HepG2 (cell line): ENCODE results near the gene FIBP. TPM values are rescaled to one million over a fixed set of nuclear protein-coding genes. Genes with fewer than 3 reads are reported as not detected.

Experiments used
- ATAC-seq: fragments of 200-7000 bp; cut with Tn5 transposase; 3 replicates; pipeline ENCODE4 v1.9.1; 2020; ENCODE audit warnings: mild to moderate bottlenecking, moderate library complexity
- BruUV-seq: library from RNA; stranded (reverse); fragments of 400-500 nt; replicated peaks from 2 replicates; lab custom pipeline; 2021; lab: Mats Ljungman, UMichigan
- CTCF ChIA-PET: fragments of 300-600 bp; formaldehyde crosslinking; extraction: SDS; loops from one replicate; lab custom pipeline; 2021; ENCODE audit warnings: low total read pairs, inconsistent platforms, low intra/inter-chr PET ratio; lab: Yijun Ruan, JAX
- POLR2A ChIA-PET: fragments of 350-600 bp; sonication (Branson Sonifier 250); formaldehyde crosslinking; loops from one replicate; lab custom pipeline; 2020; ENCODE audit warnings: antibody characterized with exemption, inconsistent platforms; lab: Yijun Ruan, JAX
- DNase-seq: peaks from one replicate; pipeline ENCODE4 v3.0.0-alpha.2; 2015; ENCODE audit warnings: low spot score
- FAIRE-seq: peaks from 3 replicates; lab custom pipeline; 2011; peaks lifted over from hg19 to GRCh38; lab: Jason Lieb, UNC
- H2AFZ ChIP-seq: one replicate; pipeline ENCODE4 v1.6.1; 2011; ENCODE audit warnings: low read length, inconsistent platforms
- H3K27ac ChIP-seq: fragments of 300-600 bp; 3 replicates; pipeline ENCODE4 v1.8.0; 2011; ENCODE audit warnings: mixed run types, mild to moderate bottlenecking, mixed read lengths, low read length, inconsistent platforms; ENCODE audit not compliant: insufficient read depth; ENCODE audit errors: extremely low read length
- H3K27me3 ChIP-seq, 2 experiments: fragments of 200-600 bp in 1 of 2; 2 replicates in 1 of 2; 3 replicates in 1 of 2; pipeline versions ENCODE4 v1.6.0 to v1.8.0; 2011; ENCODE audit warnings: low read length in 2 of 2, mild to moderate bottlenecking in 2 of 2, moderate library complexity in 2 of 2, inconsistent platforms in 1 of 2; ENCODE audit not compliant: insufficient read depth in 2 of 2, control insufficient read depth in 1 of 2
- H3K36me3 ChIP-seq, 2 experiments: fragments of 200-600 bp in 1 of 2; replicated peaks in 1 of 2; 2 replicates in 1 of 2; 3 replicates in 1 of 2; pipeline versions ENCODE4 v1.5.1 to v1.8.0; 2011; ENCODE audit warnings: low read length in 2 of 2, inconsistent platforms in 1 of 2; ENCODE audit not compliant: insufficient read depth in 2 of 2, control insufficient read depth in 1 of 2
- H3K4me1 ChIP-seq: 2 replicates; pipeline ENCODE4 v1.5.1; 2012; ENCODE audit warnings: low read length, inconsistent platforms; ENCODE audit not compliant: insufficient read depth
- H3K4me2 ChIP-seq: 2 replicates; pipeline ENCODE4 v1.6.0; 2011; ENCODE audit warnings: low read depth, low read length, inconsistent platforms
- H3K4me3 ChIP-seq, 3 experiments: fragments of 200-600 bp in 1 of 3; sonication (generic), shearing (Covaris generic) in 1 of 3; replicated peaks in 1 of 3; 2 replicates each; pipeline ENCODE4 v1.5.1; 2011 to 2016; ENCODE audit warnings: low read length in 3 of 3, inconsistent platforms in 2 of 3, low read depth in 2 of 3, mild to moderate bottlenecking in 2 of 3, control low read depth in 1 of 3, mixed read lengths in 1 of 3; ENCODE audit not compliant: insufficient read depth in 1 of 3
- H3K79me2 ChIP-seq: one replicate; pipeline ENCODE4 v1.6.1; 2011; ENCODE audit warnings: low read length, inconsistent platforms; ENCODE audit not compliant: insufficient read depth
- H3K9ac ChIP-seq: 2 replicates; pipeline ENCODE4 v1.6.0; 2011; ENCODE audit warnings: mild to moderate bottlenecking, low read depth, low read length, inconsistent platforms; ENCODE audit not compliant: insufficient read depth
- H3K9me3 ChIP-seq: 2 replicates; pipeline ENCODE4 v1.5.1; 2012; ENCODE audit warnings: mild to moderate bottlenecking, low read length
- H4K20me1 ChIP-seq: 2 replicates; pipeline ENCODE4 v1.6.0; 2011; ENCODE audit warnings: inconsistent platforms, mild to moderate bottlenecking, low read length, moderate library complexity; ENCODE audit not compliant: insufficient read depth
- ARID3A ChIP-seq: IDR thresholded peaks from 2 replicates; pipeline ENCODE4 v1.6.1; 2012; ENCODE audit warnings: low read depth, low read length, improper control_type of control experiment
- ARNTL ChIP-seq: sonication (generic); formaldehyde crosslinking; IDR thresholded peaks from 2 replicates; pipeline ENCODE4 v1.4.0; 2020; ENCODE audit warnings: mild to moderate bottlenecking, missing genetic modification reagents
- FOXM1 ChIP-seq: sonication (generic); formaldehyde crosslinking; IDR thresholded peaks from 2 replicates; pipeline ENCODE4 v1.5.0; 2020; ENCODE audit warnings: missing genetic modification reagents
- FOXP1 ChIP-seq, 2 experiments: fragments of 450-650 bp in 1 of 2; IDR thresholded peaks; 2 replicates each; pipeline ENCODE4 v1.6.1; 2017 to 2018; ENCODE audit warnings: antibody characterized with exemption in 1 of 2
- LRRFIP1 ChIP-seq: sonication (generic); formaldehyde crosslinking; conservative IDR thresholded peaks from 2 replicates; pipeline ENCODE4 v1.4.0; 2020; ENCODE audit warnings: missing genetic modification reagents
- ZFX ChIP-seq: sonication (generic); formaldehyde crosslinking; IDR thresholded peaks from 2 replicates; pipeline ENCODE4 v1.4.0; 2020; ENCODE audit warnings: mild to moderate bottlenecking, low read depth, missing genetic modification reagents, moderate library complexity
- ZNF564 ChIP-seq: sonication (generic); formaldehyde crosslinking; IDR thresholded peaks from 2 replicates; pipeline ENCODE4 v1.8.1; 2023; ENCODE audit warnings: mild to moderate bottlenecking, missing genetic modification reagents
- ZNF703 ChIP-seq: sonication (generic); formaldehyde crosslinking; IDR thresholded peaks from 2 replicates; pipeline ENCODE4 v1.5.1; 2020; ENCODE audit warnings: missing genetic modification reagents, mild to moderate bottlenecking, moderate library complexity, borderline replicate concordance
- ZNF775 ChIP-seq: sonication (generic); formaldehyde crosslinking; IDR thresholded peaks from 2 replicates; pipeline ENCODE4 v1.4.0; 2020; ENCODE audit warnings: missing genetic modification reagents, mild to moderate bottlenecking, moderate library complexity, borderline replicate concordance
- ZNF781 ChIP-seq: sonication (generic); formaldehyde crosslinking; IDR thresholded peaks from 2 replicates; pipeline ENCODE4 v1.5.1; 2020; ENCODE audit warnings: borderline replicate concordance, mild to moderate bottlenecking, missing genetic modification reagents; ENCODE audit errors: not compliant biosample characterization
- WGBS: methylation state at CpG from one replicate; pipeline ENCODE4 v1.1.6; 2017; ENCODE audit warnings: low lambda C conversion rate; 5-methylcytosine and 5-hydroxymethylcytosine counted together
- in situ Hi-C: cut with HindIII; loops from 2 replicates; pipeline ENCODE4 v1.10.0; 2017; ENCODE audit warnings: low pct_unique_long_range_greater_than_20kb; ENCODE audit not compliant: extremely low pct_ligation_motif_present
- intact Hi-C: fragments of 100-400 bp; cut with micrococcal nuclease; formaldehyde crosslinking; loops from one replicate; pipeline ENCODE4 v1.10.0; 2022; ENCODE audit not compliant: unreplicated experiment
- polyA plus RNA-seq, 8 experiments: library from polyadenylated mRNA; depleted of rRNA in 3 of 8; stranded (reverse) in 7 of 8; unstranded in 1 of 8; fragments of >200 nt; fragmentation: Illumina TruSeq in 4 of 8; extraction: Trizol in 4 of 8; gene quantifications; 2 replicates each; pipeline versions ENCODE4 v1.2.1 to v1.2.3, GENCODE V29; 2011 to 2016; ENCODE audit warnings: low read depth in 4 of 8, missing spikeins in 1 of 8, mixed read lengths in 1 of 8; ENCODE audit not compliant: insufficient read depth in 1 of 8
- total RNA-seq, 5 experiments: library from RNA; depleted of rRNA; stranded (reverse); fragments of >200 nt; fragmentation: Illumina TruSeq; extraction: Trizol; gene quantifications; 2 replicates each; pipeline ENCODE4 v1.2.3, GENCODE V29; 2016; ENCODE audit warnings: low read depth in 1 of 5
- TF ChIP-seq, protein P1 (sequence below): IDR thresholded peaks from 2 replicates; pipeline ENCODE4 v1.6.1; 2016; ENCODE audit warnings: low read depth, missing genetic modification reagents, missing compliant biosample characterization
- TF ChIP-seq, protein P2 (sequence below): sonication (generic); formaldehyde crosslinking; IDR thresholded peaks from 2 replicates; pipeline ENCODE4 v1.5.0; 2020; ENCODE audit warnings: mild to moderate bottlenecking, missing genetic modification reagents

FIBP gene
- total and polyA plus RNA-seq, 2 of the 13 experiments (the other 11 are each of a cell fraction or from before 2014, with no cell fraction given): 42.9 to 62.1 TPM

GRCh38 chr11:65906602-65907001 is 18.3 kb upstream of the FIBP start:
- FAIRE-seq (no peak), ATAC-seq (no peak), DNase-seq (no peak)
- Histone ChIP-seq H3K36me3 (no peaks in the 10 kb centered on the region), H3K4me2 (no peak overlapping the region), H3K79me2 (no peaks in the 10 kb centered on the region), H3K4me1 (peaks cover 48% of the 10 kb centered on the region), H3K9me3 (no peaks in the 10 kb centered on the region), H4K20me1 (no peaks in the 10 kb centered on the region), H2AFZ (no peak overlapping the region), H3K27me3 (0 out of 5 replicates have a peak, but pooled peaks cover 0 to 1% of the 10 kb centered on the region in 2 experiments), H3K9ac (no peak overlapping the region), H3K27ac (no peak overlapping the region), H3K4me3 (no peak overlapping the region)
- TF ChIP-seq, protein P1, sequence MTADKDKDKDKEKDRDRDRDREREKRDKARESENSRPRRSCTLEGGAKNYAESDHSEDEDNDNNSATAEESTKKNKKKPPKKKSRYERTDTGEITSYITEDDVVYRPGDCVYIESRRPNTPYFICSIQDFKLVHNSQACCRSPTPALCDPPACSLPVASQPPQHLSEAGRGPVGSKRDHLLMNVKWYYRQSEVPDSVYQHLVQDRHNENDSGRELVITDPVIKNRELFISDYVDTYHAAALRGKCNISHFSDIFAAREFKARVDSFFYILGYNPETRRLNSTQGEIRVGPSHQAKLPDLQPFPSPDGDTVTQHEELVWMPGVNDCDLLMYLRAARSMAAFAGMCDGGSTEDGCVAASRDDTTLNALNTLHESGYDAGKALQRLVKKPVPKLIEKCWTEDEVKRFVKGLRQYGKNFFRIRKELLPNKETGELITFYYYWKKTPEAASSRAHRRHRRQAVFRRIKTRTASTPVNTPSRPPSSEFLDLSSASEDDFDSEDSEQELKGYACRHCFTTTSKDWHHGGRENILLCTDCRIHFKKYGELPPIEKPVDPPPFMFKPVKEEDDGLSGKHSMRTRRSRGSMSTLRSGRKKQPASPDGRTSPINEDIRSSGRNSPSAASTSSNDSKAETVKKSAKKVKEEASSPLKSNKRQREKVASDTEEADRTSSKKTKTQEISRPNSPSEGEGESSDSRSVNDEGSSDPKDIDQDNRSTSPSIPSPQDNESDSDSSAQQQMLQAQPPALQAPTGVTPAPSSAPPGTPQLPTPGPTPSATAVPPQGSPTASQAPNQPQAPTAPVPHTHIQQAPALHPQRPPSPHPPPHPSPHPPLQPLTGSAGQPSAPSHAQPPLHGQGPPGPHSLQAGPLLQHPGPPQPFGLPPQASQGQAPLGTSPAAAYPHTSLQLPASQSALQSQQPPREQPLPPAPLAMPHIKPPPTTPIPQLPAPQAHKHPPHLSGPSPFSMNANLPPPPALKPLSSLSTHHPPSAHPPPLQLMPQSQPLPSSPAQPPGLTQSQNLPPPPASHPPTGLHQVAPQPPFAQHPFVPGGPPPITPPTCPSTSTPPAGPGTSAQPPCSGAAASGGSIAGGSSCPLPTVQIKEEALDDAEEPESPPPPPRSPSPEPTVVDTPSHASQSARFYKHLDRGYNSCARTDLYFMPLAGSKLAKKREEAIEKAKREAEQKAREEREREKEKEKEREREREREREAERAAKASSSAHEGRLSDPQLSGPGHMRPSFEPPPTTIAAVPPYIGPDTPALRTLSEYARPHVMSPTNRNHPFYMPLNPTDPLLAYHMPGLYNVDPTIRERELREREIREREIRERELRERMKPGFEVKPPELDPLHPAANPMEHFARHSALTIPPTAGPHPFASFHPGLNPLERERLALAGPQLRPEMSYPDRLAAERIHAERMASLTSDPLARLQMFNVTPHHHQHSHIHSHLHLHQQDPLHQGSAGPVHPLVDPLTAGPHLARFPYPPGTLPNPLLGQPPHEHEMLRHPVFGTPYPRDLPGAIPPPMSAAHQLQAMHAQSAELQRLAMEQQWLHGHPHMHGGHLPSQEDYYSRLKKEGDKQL (CRISPR knock-in tag): no peak
- TF ChIP-seq ZNF564 (CRISPR knock-in tag) (no peak), ZNF703 (CRISPR knock-in tag) (no peak), ARNTL (CRISPR knock-in tag) (no peak), ZFX (no peak), ZNF775 (CRISPR knock-in tag) (no peak), FOXM1 (CRISPR knock-in tag) (no peak), LRRFIP1 (CRISPR knock-in tag) (no peak), ZNF781 (CRISPR knock-in tag) (no peak), FOXP1 (IDR thresholded peaks at IDR 0.05) (no peak), FOXP1 (CRISPR knock-in tag; IDR thresholded peaks at IDR 0.05) (no peak), ARID3A (no peak)
- TF ChIP-seq, protein P2, sequence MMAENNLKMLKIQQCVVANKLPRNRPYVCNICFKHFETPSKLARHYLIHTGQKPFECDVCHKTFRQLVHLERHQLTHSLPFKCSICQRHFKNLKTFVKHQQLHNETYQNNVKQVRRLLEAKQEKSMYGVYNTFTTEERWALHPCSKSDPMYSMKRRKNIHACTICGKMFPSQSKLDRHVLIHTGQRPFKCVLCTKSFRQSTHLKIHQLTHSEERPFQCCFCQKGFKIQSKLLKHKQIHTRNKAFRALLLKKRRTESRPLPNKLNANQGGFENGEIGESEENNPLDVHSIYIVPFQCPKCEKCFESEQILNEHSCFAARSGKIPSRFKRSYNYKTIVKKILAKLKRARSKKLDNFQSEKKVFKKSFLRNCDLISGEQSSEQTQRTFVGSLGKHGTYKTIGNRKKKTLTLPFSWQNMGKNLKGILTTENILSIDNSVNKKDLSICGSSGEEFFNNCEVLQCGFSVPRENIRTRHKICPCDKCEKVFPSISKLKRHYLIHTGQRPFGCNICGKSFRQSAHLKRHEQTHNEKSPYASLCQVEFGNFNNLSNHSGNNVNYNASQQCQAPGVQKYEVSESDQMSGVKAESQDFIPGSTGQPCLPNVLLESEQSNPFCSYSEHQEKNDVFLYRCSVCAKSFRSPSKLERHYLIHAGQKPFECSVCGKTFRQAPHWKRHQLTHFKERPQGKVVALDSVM: no peak
- in situ Hi-C loops: no loop called here
- intact Hi-C loops: no loop called here
- ChIA-PET CTCF (no interaction called here), POLR2A (no interaction called here)
- no TSS peak for BruUV-seq
- 57% methylated on average over 5 of the region's 5 CpGs for WGBS
